Epithelial cell of esophagus (primary cell): Measurements from ENCODE around the gene FAM98C.
"Not testable (repeated sequence)": the region's sequence is repeated elsewhere in the genome, so short reads cannot be mapped to it uniquely, and the experiment has no call there.

Experiments used
- DNase-seq: peaks from one replicate; pipeline ENCODE4 v3.0.0; 2010; ENCODE audit warnings: low read depth
- H3K4me3 ChIP-seq: 2 replicates; pipeline ENCODE4 v1.5.1; 2011; ENCODE audit warnings: mild to moderate bottlenecking, low read length, control low read depth
- CTCF ChIP-seq: IDR thresholded peaks from 2 replicates; pipeline ENCODE4 v1.5.1; 2011; ENCODE audit warnings: low read depth, mild to moderate bottlenecking, low read length, control low read depth, inconsistent platforms; ENCODE audit not compliant: insufficient read depth; ENCODE audit errors: missing control alignments

The FAM98C gene

GRCh38 chr19:38361633-38362075 lies 41.2 kb upstream of the FAM98C start:
- peak; percentile 26 for TF ChIP-seq CTCF
- H3K4me3 ChIP-seq = peak overlapping the region; percentile 60
- DNase-seq = peak; percentile 90

GRCh38 chr19:38362076-38362945 lies 40.6 kb upstream of the FAM98C start:
- DNase-seq = peak; percentile 78
- TF ChIP-seq CTCF = no peak
- peak overlapping the region; percentile 60 for H3K4me3 ChIP-seq

GRCh38 chr19:38362946-38363688 lies 39.8 kb upstream of the FAM98C start:
- H3K4me3 ChIP-seq, DNase-seq: not testable (repeated sequence)

- TF ChIP-seq CTCF = no peak
- H3K4me3 ChIP-seq = no peak overlapping the region
- no peak for DNase-seq
These were observed 35.9 kb upstream of the FAM98C start for GRCh38 chr19:38367041-38367440.

- no peak for TF ChIP-seq CTCF
- no peak overlapping the region for H3K4me3 ChIP-seq
- no peak for DNase-seq
These were observed 33.3 kb upstream of the FAM98C start for GRCh38 chr19:38369584-38369983.

- no peak overlapping the region for H3K4me3 ChIP-seq
- DNase-seq = no peak
- no peak for TF ChIP-seq CTCF
These were observed 32.6 kb upstream of the FAM98C start for GRCh38 chr19:38370299-38370698.

- DNase-seq = no peak
- H3K4me3 ChIP-seq = no peak overlapping the region
These were observed 31.8 kb upstream of the FAM98C start for GRCh38 chr19:38371081-38371480.

More at GRCh38 chr19:38371081-38371480, 31.8 kb upstream of the FAM98C start:
- TF ChIP-seq CTCF = no peak
